ENCODE results near the gene JAKMIP1.

Gene JAKMIP1

DNA sequence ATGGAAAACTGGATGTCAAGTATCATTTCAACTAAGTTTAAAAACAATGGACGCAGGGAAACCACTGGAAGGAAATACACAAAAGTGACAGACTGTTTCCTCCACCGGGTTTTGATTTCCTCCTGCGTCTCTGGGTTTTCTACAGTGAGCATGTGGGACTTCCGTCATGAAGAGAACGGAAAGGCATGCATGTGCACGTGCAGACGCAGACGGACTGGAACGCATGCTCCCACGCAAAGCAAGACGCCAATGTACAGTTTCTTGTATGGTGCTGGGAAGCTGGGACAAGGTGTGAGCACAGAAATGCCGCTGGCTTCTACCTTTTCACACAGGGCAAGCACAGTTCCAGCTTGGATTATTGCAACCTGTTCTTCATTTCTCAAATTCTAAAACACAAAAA is 151.8 kb downstream of the JAKMIP1 start:
- no peak for TF ChIP-seq CTCF (IDR thresholded peaks at IDR 0.05; ENCODE audit: low read depth, low read length, poor library complexity, severe bottlenecking)
- TF ChIP-seq EZH2phosphoT487 (IDR thresholded peaks at IDR 0.05; ENCODE audit: borderline replicate concordance, low read length) = no peak
- no peaks in the 10 kb centered on the region for H3K9me3 ChIP-seq (ENCODE audit: control insufficient read depth, insufficient read depth, low read length)
- no peaks in the 10 kb centered on the region for H3K27me3 ChIP-seq (ENCODE audit: control insufficient read depth, low read length)
- H4K20me1 ChIP-seq (ENCODE audit: control insufficient read depth, insufficient read depth, low read depth, low read length) = no peaks in the 10 kb centered on the region
- H3K4me1 ChIP-seq (ENCODE audit: control insufficient read depth, low read length) = no peaks in the 10 kb centered on the region
- no peak overlapping the region for H3K27ac ChIP-seq (ENCODE audit: low read depth, low read length)
- no peak overlapping the region for H3K4me3 ChIP-seq (ENCODE audit: low read length)
- no peak overlapping the region for H3K4me2 ChIP-seq (ENCODE audit: low read length)
- no peaks in the 10 kb centered on the region for H3F3A ChIP-seq (ENCODE audit: control insufficient read depth, insufficient read depth)
- no peaks in the 10 kb centered on the region for H3K79me2 ChIP-seq (ENCODE audit: control insufficient read depth, low read length)
- no peaks in the 10 kb centered on the region for H3K9me2 ChIP-seq (replicated peaks; ENCODE audit: control insufficient read depth, low read length)
- H3K36me3 ChIP-seq (ENCODE audit: control insufficient read depth, low read length) = no peaks in the 10 kb centered on the region

DNA sequence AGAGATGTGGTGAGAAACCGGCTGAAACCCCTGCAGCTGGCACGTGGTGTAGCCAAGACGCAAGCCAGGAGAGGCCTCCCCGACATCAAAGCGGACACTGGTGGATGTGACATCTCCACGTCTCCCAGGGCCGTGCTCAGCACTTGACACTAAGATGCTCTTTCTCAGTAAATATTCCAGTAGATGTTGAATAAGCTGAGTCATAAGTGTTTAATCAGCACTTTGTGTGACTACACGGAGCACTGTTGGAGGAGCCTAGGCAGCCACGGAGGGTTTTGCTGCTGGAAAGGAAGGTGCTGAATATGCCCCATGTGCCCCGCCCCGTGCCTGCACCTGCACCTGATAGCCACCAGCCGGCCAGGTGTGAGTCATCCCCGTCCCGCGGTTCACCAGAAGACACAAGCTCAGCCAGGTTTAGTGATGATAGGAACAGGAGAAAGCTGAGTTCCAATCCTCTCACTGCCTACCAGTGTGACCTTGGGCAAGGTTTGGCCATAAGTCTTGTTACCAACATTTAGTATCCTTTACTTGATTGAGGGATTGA is 153.1 kb downstream of the JAKMIP1 start:
- H3K27me3 ChIP-seq (ENCODE audit: control insufficient read depth, low read length) = no peaks in the 10 kb centered on the region
- no peak for TF ChIP-seq CTCF (IDR thresholded peaks at IDR 0.05; ENCODE audit: low read depth, low read length, poor library complexity, severe bottlenecking)
- TF ChIP-seq EZH2phosphoT487 (IDR thresholded peaks at IDR 0.05; ENCODE audit: borderline replicate concordance, low read length) = no peak
- no peaks in the 10 kb centered on the region for H4K20me1 ChIP-seq (ENCODE audit: control insufficient read depth, insufficient read depth, low read depth, low read length)

GRCh38 chr4:6046526-6047129 is 153.7 kb downstream of the JAKMIP1 start:
- no peaks in the 10 kb centered on the region for H3K9me3 ChIP-seq (ENCODE audit: control insufficient read depth, insufficient read depth, low read length)
- no peaks in the 10 kb centered on the region for H3K79me2 ChIP-seq (ENCODE audit: control insufficient read depth, low read length)
- H3K27ac ChIP-seq (ENCODE audit: low read depth, low read length) = no peak overlapping the region
- no peaks in the 10 kb centered on the region for H4K20me1 ChIP-seq (ENCODE audit: control insufficient read depth, insufficient read depth, low read depth, low read length)
- H3K4me3 ChIP-seq (ENCODE audit: low read length) = no peak overlapping the region
- no peaks in the 10 kb centered on the region for H3K9me2 ChIP-seq (replicated peaks; ENCODE audit: control insufficient read depth, low read length)
- no peaks in the 10 kb centered on the region for H3K27me3 ChIP-seq (ENCODE audit: control insufficient read depth, low read length)
- H3K36me3 ChIP-seq (ENCODE audit: control insufficient read depth, low read length) = no peaks in the 10 kb centered on the region
- H3F3A ChIP-seq (ENCODE audit: control insufficient read depth, insufficient read depth) = no peaks in the 10 kb centered on the region
- TF ChIP-seq CTCF (IDR thresholded peaks at IDR 0.05; ENCODE audit: low read depth, low read length, poor library complexity, severe bottlenecking) (no peak), EZH2phosphoT487 (IDR thresholded peaks at IDR 0.05; ENCODE audit: borderline replicate concordance, low read length) (no peak)
- no peaks in the 10 kb centered on the region for H3K4me1 ChIP-seq (ENCODE audit: control insufficient read depth, low read length)
- H3K4me2 ChIP-seq (ENCODE audit: low read length) = no peak overlapping the region

More for the DNA sequence above, 153.1 kb downstream of the JAKMIP1 start:
- H3K9me3 ChIP-seq (ENCODE audit: control insufficient read depth, insufficient read depth, low read length) = no peaks in the 10 kb centered on the region
- H3K9me2 ChIP-seq (replicated peaks; ENCODE audit: control insufficient read depth, low read length) = no peaks in the 10 kb centered on the region
- H3K4me1 ChIP-seq (ENCODE audit: control insufficient read depth, low read length) = no peaks in the 10 kb centered on the region
- H3K4me3 ChIP-seq (ENCODE audit: low read length) = no peak overlapping the region
- no peak overlapping the region for H3K4me2 ChIP-seq (ENCODE audit: low read length)
- no peaks in the 10 kb centered on the region for H3K79me2 ChIP-seq (ENCODE audit: control insufficient read depth, low read length)
- no peaks in the 10 kb centered on the region for H3K36me3 ChIP-seq (ENCODE audit: control insufficient read depth, low read length)
- no peak overlapping the region for H3K27ac ChIP-seq (ENCODE audit: low read depth, low read length)
- H3F3A ChIP-seq (ENCODE audit: control insufficient read depth, insufficient read depth) = no peaks in the 10 kb centered on the region
